NT2/D1 (cell line): Measurements from ENCODE around the gene LIPG.
A peak's percentile ranks its signal among the peaks of the same experiment; 100 is the strongest.
"Not testable (repeated sequence)": the region's sequence is repeated elsewhere in the genome, so short reads cannot be mapped to it uniquely, and the experiment has no call there.

Experiments used
- DNase-seq: peaks from one replicate; pipeline ENCODE4 v3.0.0-alpha.2; 2011; ENCODE audit warnings: low read depth, low spot score
- H3K27me3 ChIP-seq: 2 replicates; pipeline ENCODE4 v1.6.0; 2011; ENCODE audit warnings: mild to moderate bottlenecking; ENCODE audit not compliant: insufficient read length, insufficient read depth
- H3K36me3 ChIP-seq: 2 replicates; pipeline ENCODE4 v1.6.1; 2011; ENCODE audit warnings: mild to moderate bottlenecking, low read length, mixed read lengths; ENCODE audit not compliant: insufficient read depth, insufficient read length
- H3K4me1 ChIP-seq: 2 replicates; pipeline ENCODE4 v1.5.1; 2011; ENCODE audit not compliant: insufficient read depth, insufficient read length
- H3K4me3 ChIP-seq: 2 replicates; pipeline ENCODE4 v1.5.1; 2011; ENCODE audit warnings: low read depth; ENCODE audit not compliant: insufficient read length
- H3K9ac ChIP-seq: 2 replicates; pipeline ENCODE4 v1.6.0; 2011; ENCODE audit warnings: low read depth; ENCODE audit not compliant: insufficient read length
- H3K9me3 ChIP-seq: 2 replicates; pipeline ENCODE4 v1.5.1; 2011; ENCODE audit warnings: mild to moderate bottlenecking, low read length; ENCODE audit not compliant: insufficient read depth
- SUZ12 ChIP-seq: IDR thresholded peaks from 2 replicates; pipeline ENCODE4 v1.6.1; 2011; ENCODE audit not compliant: insufficient read length, insufficient read depth; ENCODE audit errors: extremely low read depth
- YY1 ChIP-seq: IDR thresholded peaks from 2 replicates; pipeline ENCODE4 v1.6.1; 2011; ENCODE audit not compliant: insufficient read length, insufficient read depth
- ZNF274 ChIP-seq: IDR thresholded peaks from 2 replicates; pipeline ENCODE4 v1.6.1; 2011; ENCODE audit warnings: mild to moderate bottlenecking, low read depth, low read length

Gene LIPG

DNA sequence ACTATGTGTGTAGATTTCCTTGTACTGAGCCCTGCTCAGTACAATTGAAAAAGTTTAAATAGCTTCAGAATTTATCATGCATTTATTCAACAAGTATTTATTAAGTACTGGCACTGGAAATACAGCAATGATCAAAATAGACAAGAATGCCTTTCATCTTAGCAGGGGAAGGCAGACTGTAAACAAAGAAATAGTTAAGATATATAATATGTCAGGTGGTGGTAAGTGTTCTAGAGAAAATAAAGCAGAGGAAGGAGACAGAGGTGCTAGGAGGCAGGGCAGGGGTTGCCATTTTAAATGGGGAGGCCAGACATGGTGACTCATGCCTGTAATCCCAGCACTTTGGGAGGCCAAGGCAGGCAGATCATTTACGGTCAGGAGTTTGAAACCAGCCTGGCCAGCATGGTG, 13.6 kb upstream of the LIPG start:
- Histone ChIP-seq H3K4me1 (no peaks in the 10 kb centered on the region), H3K27me3 (no peaks in the 10 kb centered on the region), H3K36me3 (no peaks in the 10 kb centered on the region), H3K9ac (no peak overlapping the region), H3K9me3 (peaks cover 9% of the 10 kb centered on the region; the same call in 1 of the 2 replicates), H3K4me3 (no peak overlapping the region)
- TF ChIP-seq SUZ12 = no peak
- TF ChIP-seq YY1 = no peak
- no peak for TF ChIP-seq ZNF274
- no peak for DNase-seq

DNA sequence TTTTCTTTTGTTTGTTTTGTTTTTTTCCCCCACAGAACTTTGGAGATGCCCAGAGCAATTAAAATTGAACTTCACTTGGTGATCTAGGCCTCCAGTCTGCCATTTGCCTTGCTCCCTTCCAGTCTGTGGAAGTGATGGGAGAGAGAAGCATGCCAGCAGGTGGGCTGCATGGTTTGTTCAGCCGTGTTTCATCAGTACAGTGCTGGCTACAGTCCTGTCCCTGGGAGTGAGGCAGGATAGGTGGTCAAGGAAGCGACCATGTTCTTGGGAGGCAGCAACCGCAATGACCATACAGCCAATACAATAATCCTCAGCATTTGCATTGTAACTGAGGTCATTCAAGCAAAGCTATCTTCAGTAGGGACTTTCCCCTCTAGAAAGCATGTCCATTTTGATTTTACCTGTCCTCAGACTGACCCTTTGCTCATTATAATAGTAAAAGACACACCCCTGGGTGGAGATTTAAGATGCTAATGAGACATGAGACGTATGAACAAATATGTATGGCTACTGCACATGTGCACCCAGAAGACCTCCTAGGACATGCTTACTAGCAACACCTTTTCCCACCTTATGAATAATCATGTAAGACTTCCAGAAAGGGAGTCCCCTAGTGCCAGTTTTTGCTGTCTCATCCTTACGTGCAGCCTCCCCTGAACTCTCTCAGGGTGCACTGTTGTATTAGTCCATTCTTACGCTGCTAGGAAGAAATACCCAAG, 11.1 kb upstream of the LIPG start:
- TF ChIP-seq SUZ12 (no peak), YY1 (no peak), ZNF274 (no peak)
- Histone ChIP-seq H3K9me3 (peaks cover 16% of the 10 kb centered on the region; the same call in 1 of the 2 replicates), H3K4me1 (no peaks in the 10 kb centered on the region), H3K4me3 (no peak overlapping the region), H3K36me3 (no peaks in the 10 kb centered on the region), H3K9ac (no peak overlapping the region), H3K27me3 (no peaks in the 10 kb centered on the region)
- DNase-seq = no peak

DNA sequence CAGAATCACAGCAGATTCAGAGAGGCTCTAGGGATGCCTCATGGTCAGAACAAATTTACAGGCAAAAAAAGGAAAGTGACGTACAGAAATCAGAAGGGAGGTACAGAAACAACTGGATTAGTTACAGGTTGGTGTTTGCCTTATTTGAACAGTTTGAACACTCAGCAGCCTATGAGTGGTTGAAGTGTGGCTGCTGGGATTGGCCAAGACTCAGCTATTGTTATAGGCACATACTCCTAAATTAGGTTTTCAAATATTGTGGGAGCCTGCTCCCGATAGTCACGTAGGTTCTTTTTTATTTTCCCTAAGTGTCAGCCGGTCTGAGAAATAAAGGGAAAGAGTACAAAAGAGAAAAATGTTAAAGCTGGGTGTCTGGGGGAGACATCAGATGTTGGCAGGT, 8.9 kb upstream of the LIPG start:
- H3K36me3 ChIP-seq = no peaks in the 10 kb centered on the region

DNA sequence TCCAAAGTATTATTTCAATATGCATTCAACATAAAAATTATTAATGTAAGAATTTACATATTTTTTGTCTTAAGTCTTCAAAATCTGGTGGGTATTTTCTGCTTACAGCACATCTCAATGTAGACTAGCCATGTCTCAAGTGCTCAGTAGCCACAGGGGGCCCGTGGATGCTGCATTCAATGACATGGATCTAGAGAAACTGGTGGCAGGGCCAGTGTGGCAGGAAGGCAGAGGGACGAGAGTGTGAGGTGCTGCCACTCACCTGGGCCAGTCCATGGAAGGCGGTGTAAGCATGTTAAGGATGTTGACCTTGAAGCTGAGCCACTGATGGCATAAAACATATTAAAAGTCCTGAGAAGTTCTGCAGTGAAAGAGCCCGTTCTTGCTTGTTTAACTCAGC, 6.2 kb upstream of the LIPG start:
- H3K4me1 ChIP-seq = no peaks in the 10 kb centered on the region
- no peaks in the 10 kb centered on the region for H3K36me3 ChIP-seq
- TF ChIP-seq SUZ12 = no peak
- H3K9me3 ChIP-seq = peaks cover 22% of the 10 kb centered on the region; the same call in 1 of the 2 replicates
- DNase-seq = no peak
- peaks cover 10% of the 10 kb centered on the region for H3K27me3 ChIP-seq
- H3K4me3 ChIP-seq = no peak overlapping the region
- no peak overlapping the region for H3K9ac ChIP-seq

More for the DNA sequence above, 8.9 kb upstream of the LIPG start:
- TF ChIP-seq SUZ12 (no peak), ZNF274 (no peak), YY1 (no peak)
- Histone ChIP-seq H3K27me3 (no peaks in the 10 kb centered on the region), H3K9ac (no peak overlapping the region), H3K9me3 (peaks cover 16% of the 10 kb centered on the region; the same call in 1 of the 2 replicates), H3K4me1 (no peaks in the 10 kb centered on the region), H3K4me3 (no peak overlapping the region)
- no peak for DNase-seq

DNA sequence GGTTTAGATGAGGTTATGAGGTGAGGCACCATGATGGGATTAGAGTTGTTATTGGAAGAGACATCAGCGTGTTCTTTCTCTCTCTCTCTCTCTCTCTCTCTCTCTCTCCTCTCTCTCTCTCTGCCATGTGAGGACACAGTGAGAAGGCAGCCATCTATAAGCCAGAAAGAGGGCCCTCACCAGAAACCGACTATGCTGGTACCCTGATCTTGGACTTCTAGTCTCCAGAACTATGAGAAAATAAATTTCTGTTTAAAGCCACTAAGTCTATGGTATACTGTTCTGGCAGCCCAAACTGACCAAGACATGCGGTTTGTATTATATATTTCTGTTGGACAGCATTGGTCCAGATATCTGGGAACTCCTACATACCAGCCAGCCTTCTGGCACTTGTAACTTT, 3.5 kb upstream of the LIPG start:
- peaks cover 14% of the 10 kb centered on the region; the same call in 1 of the 2 replicates for H3K9me3 ChIP-seq
- no peak overlapping the region for H3K9ac ChIP-seq
- H3K36me3 ChIP-seq = no peaks in the 10 kb centered on the region
- H3K27me3 ChIP-seq = peaks cover 35% of the 10 kb centered on the region
- H3K4me1 ChIP-seq = no peaks in the 10 kb centered on the region
- no peak for TF ChIP-seq ZNF274
- TF ChIP-seq SUZ12 = no peak
- TF ChIP-seq YY1 = no peak
- H3K4me3 ChIP-seq = no peak overlapping the region
- no peak for DNase-seq

DNA sequence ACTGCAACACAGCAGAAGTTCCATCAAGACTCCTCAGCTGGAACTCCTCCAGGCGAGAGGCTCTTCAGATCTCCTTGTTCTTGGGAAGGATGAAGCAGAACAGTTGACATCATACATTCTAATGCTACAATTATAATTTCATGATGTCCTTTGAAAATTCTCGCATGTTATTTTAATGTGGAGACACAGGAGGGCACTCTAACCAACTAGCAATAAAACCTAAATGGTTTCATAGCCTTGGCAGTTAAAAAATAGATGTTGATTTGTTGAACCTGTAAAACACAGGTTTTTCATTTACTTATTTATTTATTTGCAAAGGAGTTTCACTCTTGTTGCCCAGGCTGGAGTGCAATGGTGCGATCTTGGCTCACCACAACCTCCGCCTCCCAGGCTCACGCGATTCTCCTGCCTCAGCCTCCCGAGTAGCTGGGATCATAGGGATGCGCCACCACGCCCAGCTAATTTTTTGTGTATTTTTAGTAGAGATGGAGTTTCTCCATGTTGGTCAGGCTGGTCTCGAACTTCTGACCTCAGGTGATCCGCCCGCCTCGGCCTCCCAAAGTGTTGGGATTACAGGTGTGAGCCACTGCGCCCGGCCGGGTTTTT, 2.4 kb upstream of the LIPG start:
- H3K4me1 ChIP-seq, H3K36me3 ChIP-seq, H3K4me3 ChIP-seq, DNase-seq, H3K9ac ChIP-seq: not testable (repeated sequence)
- Histone ChIP-seq H3K9me3 (peaks cover 10% of the 10 kb centered on the region; the same call in 1 of the 2 replicates), H3K27me3 (peaks cover 40% of the 10 kb centered on the region)

DNA sequence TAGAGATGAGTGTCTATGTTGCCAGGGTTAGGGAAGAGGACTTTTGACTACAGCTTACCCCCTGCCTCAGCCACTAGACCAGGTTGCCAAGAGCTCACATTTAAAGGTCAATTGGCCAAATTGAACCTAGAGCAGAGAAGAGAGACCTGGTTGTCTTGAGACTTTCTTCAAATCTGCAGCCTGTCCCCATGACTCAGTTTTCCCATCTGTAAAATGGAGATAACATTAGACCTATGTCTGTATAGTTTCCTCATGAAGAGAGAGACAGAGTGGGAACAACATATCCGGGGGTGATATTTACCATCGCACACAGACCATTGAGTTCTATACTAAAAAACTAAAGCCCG, 1.6 kb upstream of the LIPG start:
- peaks cover 40% of the 10 kb centered on the region for H3K27me3 ChIP-seq
- TF ChIP-seq SUZ12 (no peak), YY1 (no peak), ZNF274 (no peak)
- no peaks in the 10 kb centered on the region for H3K4me1 ChIP-seq
- no peak overlapping the region for H3K9ac ChIP-seq
- peak overlapping the region; percentile 72 for H3K4me3 ChIP-seq
- no peak for DNase-seq
- no peaks in the 10 kb centered on the region for H3K36me3 ChIP-seq
- H3K9me3 ChIP-seq = peaks cover 7% of the 10 kb centered on the region; the same call in 1 of the 2 replicates
